ENCODE data around the gene PAX7.

Gene PAX7

DNA sequence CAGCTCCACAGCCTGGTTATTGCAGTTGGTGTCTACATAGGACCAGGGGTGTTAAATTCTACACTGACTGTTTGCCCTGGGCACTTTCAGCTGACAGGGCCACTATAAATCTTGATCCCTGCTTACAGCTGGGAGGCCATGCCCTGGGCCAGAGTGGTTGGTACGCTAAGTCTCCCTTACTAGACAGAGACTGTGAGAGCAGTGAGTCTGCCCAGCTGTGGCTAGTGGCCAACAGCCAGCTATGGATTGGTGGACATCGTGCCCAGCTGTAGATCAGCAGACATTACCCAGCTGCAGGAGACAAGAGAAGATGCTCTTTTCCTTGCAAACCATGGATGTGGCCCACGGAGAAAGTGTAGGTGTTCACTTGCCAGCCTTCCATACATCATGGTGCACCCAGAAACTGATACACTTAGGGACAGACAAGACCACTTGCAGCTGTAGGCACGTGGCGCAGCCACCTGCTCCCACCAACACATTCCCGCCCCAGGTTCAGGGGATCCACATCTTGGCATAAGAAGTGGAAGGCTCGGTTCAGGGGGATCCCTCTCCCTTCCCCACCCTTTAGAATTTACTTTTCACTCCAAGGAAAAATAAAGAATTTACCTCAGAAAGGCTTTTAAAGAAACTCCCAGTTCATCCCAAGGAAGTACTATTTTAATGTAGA is 16.4 kb upstream of the PAX7 start:
- H3K4me3 ChIP-seq (ENCODE audit: low read depth, low read length), result no peak overlapping the region
- no peak for DNase-seq (ENCODE audit: low read depth)

- H3K4me3 ChIP-seq (ENCODE audit: low read depth, low read length), result no peak overlapping the region
- no peak for DNase-seq (ENCODE audit: low read depth)
These were observed 11.8 kb upstream of the PAX7 start for GRCh38 chr1:18618546-18619466.

- H3K4me3 ChIP-seq (ENCODE audit: low read depth, low read length), result no peak overlapping the region
- no peak for DNase-seq (ENCODE audit: low read depth)
These were observed 11.2 kb upstream of the PAX7 start for GRCh38 chr1:18619467-18619835.

DNA sequence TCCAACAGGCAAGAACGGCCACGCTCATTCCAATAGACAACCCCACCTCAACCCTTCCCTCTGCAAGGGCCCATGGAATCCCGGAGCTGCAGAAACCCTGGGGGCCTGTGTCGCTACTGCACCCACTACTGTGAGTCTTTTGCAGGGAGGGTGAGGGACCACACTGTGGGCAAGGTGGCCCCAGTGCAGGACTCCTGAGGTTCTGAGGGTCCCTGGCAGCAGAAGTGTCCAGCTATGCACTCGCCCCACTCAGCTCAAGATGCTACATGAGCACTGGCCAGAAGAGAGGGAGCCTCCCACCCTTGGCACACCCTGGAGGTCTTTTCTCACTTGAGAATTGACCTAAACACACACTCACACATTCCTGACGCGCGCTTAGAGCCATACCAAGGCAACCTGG is 2.1 kb upstream of the PAX7 start:
- no peak for DNase-seq (ENCODE audit: low read depth)
- H3K4me3 ChIP-seq (ENCODE audit: low read depth, low read length), result no peak overlapping the region

DNA sequence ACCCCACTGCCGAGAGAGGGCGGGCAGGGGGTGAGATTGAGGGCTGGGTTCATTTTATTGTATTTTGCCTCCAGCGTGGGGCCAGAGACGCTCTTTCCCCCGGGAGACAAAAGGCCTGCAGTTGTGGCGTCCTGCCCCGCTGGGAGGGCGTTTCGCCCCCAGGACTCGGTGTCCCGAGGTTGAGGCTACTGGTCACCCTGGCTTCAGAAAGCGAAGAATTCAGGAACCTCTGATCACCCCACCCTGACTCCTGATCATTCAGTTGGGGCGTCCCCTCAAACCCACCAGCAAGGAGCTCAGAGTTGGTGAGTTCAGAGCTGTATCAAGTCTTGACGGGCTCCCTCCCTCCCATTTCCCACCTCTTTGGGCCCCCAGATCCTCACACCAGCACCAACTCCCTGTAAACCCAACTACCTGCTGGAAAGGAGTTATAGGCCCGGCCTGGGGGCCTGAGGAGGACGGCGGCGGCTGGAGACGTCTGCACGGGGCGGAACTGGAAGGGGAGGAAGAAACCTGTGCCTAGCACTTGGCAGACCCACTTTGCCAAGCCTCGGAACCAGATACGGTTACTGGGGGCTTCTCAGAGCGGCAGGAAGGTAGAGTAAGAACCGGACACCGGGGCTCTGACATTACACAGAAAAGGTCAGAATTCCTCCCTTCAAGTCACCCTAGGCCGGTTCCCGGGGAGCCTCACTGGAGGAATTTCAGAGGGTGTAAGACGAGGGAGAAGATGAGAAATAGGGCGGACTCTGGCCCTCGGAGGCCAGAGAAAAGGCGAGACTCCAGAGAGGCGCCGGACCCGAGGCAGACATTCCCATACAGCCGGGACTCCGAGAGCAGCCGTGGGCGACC is 761 bp upstream of the PAX7 start:
- H3K4me3 ChIP-seq (ENCODE audit: low read depth, low read length), result no peak overlapping the region

GRCh38 chr1:18631496-18632217 is 1.0 kb downstream of the PAX7 start:
- DNase-seq (ENCODE audit: low read depth), result no peak
- H3K4me3 ChIP-seq (ENCODE audit: low read depth, low read length), result peak overlapping the region; percentile 30

More for the DNA sequence above, 761 bp upstream of the PAX7 start:
- no peak for DNase-seq (ENCODE audit: low read depth)

- peak overlapping the region; percentile 30 for H3K4me3 ChIP-seq (ENCODE audit: low read depth, low read length)
- DNase-seq (ENCODE audit: low read depth), result no peak
These were observed 1.6 kb downstream of the PAX7 start for GRCh38 chr1:18632218-18632588.

DNA sequence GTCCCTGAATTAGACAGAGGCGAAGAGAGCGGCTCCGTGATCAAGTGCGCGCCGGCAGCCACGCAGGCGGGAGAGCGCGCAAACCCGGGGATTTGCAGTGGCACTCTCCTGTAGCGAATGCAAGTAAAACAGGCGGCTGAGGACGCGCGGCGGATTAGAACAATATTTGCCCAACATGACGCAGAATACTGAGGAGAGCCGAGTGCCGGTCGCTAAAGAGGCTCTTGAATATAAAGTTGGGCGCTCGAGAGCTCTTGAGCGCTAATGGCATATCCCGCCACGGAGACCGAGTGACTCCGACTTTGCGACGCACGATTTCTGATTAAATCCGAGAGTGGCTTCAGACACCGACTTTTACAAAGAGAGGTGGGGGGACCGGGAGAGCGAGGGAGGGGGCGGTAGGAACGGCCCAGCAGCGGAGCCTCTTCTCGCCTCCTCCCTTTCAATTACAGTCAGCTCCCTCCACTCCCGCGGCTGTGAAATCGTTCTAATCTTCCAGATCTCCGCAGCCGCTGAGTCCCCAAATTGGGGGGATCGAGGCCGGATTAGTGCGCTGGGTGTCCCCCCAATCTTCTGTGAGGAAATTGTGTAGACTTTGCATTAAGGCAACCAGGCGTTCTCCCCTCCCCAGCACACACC is 2.3 kb downstream of the PAX7 start:
- peak overlapping the region; percentile 12 for H3K4me3 ChIP-seq (ENCODE audit: low read depth, low read length)
- no peak for DNase-seq (ENCODE audit: low read depth)

GRCh38 chr1:18633422-18634155 is 2.9 kb downstream of the PAX7 start:
- DNase-seq (ENCODE audit: low read depth), result no peak
- H3K4me3 ChIP-seq (ENCODE audit: low read depth, low read length), result peak overlapping the region; percentile 7

- no peak overlapping the region for H3K4me3 ChIP-seq (ENCODE audit: low read depth, low read length)
- no peak for DNase-seq (ENCODE audit: low read depth)
These were observed 3.6 kb downstream of the PAX7 start for GRCh38 chr1:18634276-18634675.

DNA sequence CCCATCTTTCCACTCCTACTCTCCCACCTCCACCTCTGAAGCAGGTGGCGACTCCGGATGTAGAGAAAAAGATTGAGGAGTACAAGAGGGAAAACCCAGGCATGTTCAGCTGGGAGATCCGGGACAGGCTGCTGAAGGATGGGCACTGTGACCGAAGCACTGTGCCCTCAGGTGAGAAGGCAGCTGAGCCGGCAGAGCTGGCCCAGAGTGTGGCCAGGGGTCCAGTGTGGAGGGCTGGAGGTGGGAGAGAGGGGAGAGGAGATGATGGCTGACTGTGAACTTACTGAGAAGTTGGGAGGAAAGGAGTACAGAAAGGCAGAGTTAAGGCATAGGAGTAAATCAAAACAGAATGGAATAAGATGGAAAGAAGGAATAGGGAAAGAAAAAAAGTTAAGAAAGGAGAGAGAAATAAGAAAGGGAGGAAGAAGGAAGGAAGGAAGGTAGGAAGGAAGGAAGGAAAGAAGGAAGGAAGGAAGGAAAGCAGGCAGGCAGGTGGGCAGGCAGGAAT is 4.5 kb downstream of the PAX7 start:
- no peak for DNase-seq (ENCODE audit: low read depth)
- no peak overlapping the region for H3K4me3 ChIP-seq (ENCODE audit: low read depth, low read length)

DNA sequence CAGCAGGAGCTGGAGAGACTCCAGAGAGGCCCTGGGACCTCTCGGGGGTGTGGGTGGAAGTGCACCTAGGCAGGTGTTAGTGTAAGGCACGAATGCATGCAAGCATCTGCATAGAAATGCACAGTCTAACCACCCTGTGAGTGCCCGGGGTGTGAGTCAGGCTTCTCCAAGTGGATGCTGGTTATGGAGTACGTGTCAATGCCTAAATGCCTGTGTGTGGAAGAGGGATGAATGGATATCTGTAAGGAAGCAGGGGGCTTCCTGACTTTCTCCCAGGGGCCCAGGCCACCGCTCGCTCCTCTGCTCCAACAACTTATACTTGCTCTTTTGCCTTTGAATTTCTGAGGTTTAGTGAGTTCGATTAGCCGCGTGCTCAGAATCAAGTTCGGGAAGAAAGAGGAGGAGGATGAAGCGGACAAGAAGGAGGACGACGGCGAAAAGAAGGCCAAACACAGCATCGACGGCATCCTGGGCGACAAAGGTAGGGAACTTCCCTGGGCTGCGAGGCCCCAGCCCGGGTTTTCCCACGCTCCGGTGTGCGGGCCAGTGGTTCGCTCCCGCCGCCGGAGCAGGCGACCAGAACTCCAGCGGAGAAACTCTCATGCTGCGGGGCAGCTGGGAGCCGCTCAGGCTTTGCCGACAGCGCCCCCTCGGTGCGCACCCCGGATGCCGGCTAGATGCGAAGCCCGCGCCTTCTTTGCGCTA is 5.4 kb downstream of the PAX7 start:
- H3K4me3 ChIP-seq (ENCODE audit: low read depth, low read length), result no peak overlapping the region
- no peak for DNase-seq (ENCODE audit: low read depth)

DNA sequence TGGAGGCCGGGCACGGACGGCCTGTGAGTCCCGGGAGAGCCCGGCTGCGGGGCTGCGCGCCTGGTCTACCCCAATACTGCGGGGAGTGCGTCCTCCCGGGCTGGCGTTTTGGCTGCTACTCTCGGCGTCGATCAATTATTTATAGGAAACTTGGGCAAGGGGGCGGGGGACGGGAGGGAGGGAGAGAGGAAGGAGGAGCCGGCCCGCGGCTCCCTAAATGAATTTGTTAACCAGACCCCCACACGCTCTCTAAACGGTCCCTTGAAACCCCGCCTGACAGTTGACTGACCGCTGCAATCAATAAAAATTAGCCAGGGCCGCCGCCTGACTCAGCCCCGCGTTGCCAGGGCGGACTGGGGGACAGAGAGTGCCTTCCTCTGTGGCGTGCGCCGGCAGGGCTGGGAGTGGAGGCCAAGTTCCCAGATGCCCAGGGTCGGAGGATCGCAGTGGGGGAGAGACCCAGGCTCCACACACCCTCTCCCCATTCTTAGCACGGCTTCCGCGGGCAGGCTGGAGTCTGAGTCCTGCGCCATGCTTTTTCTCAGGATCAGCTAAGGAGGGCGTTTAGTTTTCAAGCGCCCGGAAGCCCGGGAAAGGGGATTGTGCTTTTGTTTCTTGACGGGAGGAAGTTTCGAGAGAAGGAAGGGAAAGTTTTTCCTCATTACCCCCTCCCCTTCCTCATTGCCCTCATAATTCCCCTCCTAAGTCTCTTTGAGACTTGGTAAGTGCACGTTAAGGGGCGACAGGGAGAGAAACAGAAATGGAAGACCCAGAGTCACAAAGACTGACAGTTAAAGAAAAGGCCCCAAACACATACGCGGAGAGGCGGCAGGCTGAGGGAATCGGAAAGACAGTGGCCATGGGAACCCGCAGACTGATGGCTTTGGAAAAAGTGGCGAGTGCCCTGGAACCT is 6.2 kb downstream of the PAX7 start:
- no peak for DNase-seq (ENCODE audit: low read depth)
- H3K4me3 ChIP-seq (ENCODE audit: low read depth, low read length), result no peak overlapping the region

DNA sequence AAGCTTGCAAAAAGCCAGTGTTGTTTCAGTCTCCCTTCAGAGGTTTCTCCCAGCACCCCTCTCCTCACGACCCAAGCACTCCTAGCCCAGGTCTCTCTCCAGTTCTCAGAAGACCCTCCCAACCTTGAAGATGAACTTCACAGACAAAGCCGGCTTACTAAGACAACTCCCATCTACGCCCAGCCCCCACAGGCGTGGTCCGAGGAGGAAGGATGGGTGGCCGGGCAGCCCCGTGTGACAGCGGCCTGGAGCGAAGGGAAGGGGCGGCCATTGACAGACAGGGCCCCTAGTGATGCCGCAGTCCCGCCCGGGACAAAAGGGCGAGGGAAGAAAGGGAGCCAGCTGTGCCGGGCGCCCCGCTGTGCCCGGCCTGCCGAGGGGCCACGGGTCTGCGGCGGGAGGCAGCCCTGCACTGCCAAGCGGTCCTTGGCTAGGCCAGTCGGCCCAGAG is 6.9 kb downstream of the PAX7 start:
- no peak for DNase-seq (ENCODE audit: low read depth)
- H3K4me3 ChIP-seq (ENCODE audit: low read depth, low read length), result no peak overlapping the region

DNA sequence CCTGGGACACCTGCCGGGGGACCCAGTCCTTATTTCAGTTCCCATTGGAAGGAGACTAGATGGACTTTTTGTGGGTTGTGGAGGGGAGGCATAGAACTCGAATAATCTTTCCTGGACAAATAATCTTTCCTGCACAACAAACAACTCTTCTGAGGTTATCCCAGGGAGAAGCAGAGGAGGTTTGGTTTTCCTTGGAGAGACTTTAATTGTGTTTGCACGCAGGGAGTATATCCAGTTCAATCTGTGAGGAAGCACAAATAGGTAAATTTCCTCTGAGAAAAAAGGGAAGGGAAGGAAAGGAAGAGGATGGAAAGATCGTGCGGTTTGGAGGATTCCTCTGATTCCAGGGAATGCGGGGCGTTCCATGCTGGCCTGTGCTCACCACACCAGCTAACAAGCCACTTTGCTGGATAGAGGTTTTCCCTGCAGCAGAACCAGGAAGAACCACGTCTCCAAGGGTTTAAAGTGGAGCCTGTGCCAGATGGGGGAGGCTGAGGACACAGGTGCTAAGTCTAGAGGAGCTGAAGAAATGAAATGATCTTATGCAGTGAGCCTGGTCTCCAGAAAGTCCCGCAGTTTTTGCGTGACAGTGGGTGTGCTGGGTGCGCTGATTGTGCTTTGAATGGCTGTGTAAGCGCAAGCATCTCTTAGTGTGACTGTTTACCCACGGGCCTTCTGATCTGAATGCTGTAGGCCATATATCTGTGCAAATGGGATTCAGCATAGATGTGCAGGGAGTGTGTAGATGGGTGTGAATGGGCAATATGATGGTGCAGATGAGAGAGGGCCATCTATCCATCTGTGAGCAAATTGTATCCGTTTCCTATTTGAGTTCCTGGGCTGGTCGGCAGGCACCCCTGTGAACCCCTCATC is 7.6 kb downstream of the PAX7 start:
- no peak for DNase-seq (ENCODE audit: low read depth)

More for the DNA sequence above, 7.6 kb downstream of the PAX7 start:
- no peak overlapping the region for H3K4me3 ChIP-seq (ENCODE audit: low read depth, low read length)

Data from skeletal muscle cell (primary cell).